H1 (cell line): ENCODE measurements around the gene TMOD4. TPM values are rescaled to one million over a fixed set of nuclear protein-coding genes. Genes with fewer than 3 reads are reported as not detected.

ENCODE experiments used
- ATF2 ChIP-seq: IDR thresholded peaks from 2 replicates; pipeline ENCODE4 v1.6.1; 2012; ENCODE audit warnings: low read length, inconsistent platforms
- CHD1 ChIP-seq: IDR thresholded peaks from 2 replicates; pipeline ENCODE4 v1.6.1; 2012; ENCODE audit warnings: low read depth, low read length, improper control_type of control experiment
- CREB1 ChIP-seq: IDR thresholded peaks from 2 replicates; pipeline ENCODE4 v1.6.1; 2012; ENCODE audit warnings: inconsistent platforms
- EP300 ChIP-seq, 2 experiments: IDR thresholded peaks; 1 replicate in 1 of 2; 2 replicates in 1 of 2; pipeline ENCODE4 v1.6.1; 2011 to 2012; ENCODE audit warnings: low read depth in 2 of 2, low read length in 2 of 2, mild to moderate bottlenecking in 2 of 2, borderline replicate concordance in 1 of 2, inconsistent platforms in 1 of 2, moderate library complexity in 1 of 2
- KDM4A ChIP-seq: IDR thresholded peaks from one replicate; pipeline ENCODE4 v1.7.1; 2012; ENCODE audit warnings: low read depth, mild to moderate bottlenecking, moderate library complexity, low read length, inconsistent platforms; ENCODE audit not compliant: severe bottlenecking
- KDM5A ChIP-seq: fragments of 200-600 bp; IDR thresholded peaks from 2 replicates; pipeline ENCODE4 v1.7.1; 2012; ENCODE audit warnings: mild to moderate bottlenecking, low read length, inconsistent platforms, mixed read lengths
- PHF8 ChIP-seq: fragments of 200-600 bp; sonication (generic); conservative IDR thresholded peaks from 2 replicates; pipeline ENCODE4 v1.7.1; 2012; ENCODE audit warnings: low read depth, mild to moderate bottlenecking, inconsistent platforms, low read length, moderate library complexity
- SIN3A ChIP-seq, 2 experiments: IDR thresholded peaks in 1 of 2; conservative IDR thresholded peaks in 1 of 2; 2 replicates each; pipeline ENCODE4 v1.6.1; 2011 to 2012; ENCODE audit warnings: low read length in 2 of 2, improper control_type of control experiment in 1 of 2, low read depth in 1 of 2, mild to moderate bottlenecking in 1 of 2
- SIRT6 ChIP-seq: IDR thresholded peaks from one replicate; pipeline ENCODE4 v1.7.1; 2012; ENCODE audit warnings: low read length, inconsistent platforms
- TAF7 ChIP-seq: optimal IDR thresholded peaks from 2 replicates; pipeline ENCODE3; 2011; ENCODE audit warnings: low read depth, mild to moderate bottlenecking, inconsistent platforms, low read length, moderate library complexity, borderline replicate concordance
- polyA plus RNA-seq, 7 experiments: library from polyadenylated mRNA; depleted of rRNA in 3 of 7; stranded (reverse) in 5 of 7; unstranded in 2 of 7; fragments of >200 nt in 5 of 7; fragments of 200-250 nt in 2 of 7; gene quantifications; 1 replicate in 5 of 7; 2 replicates in 1 of 7; 4 replicates in 1 of 7; pipeline versions ENCODE4 v1.2.1 to v1.2.3, GENCODE V29; 2011 to 2013; ENCODE audit warnings: missing spikeins in 2 of 7, mixed read lengths in 2 of 7
- total RNA-seq: library from RNA; stranded (reverse); fragmentation: NEBNext Ultra II Directional; extraction: Animal tissue kit (Norgen Biotek cat#: 25700); gene quantifications from 2 replicates; pipeline ENCODE4 v1.2.1, GENCODE V29; 2021
- TF ChIP-seq, protein P1 (sequence below): IDR thresholded peaks from 2 replicates; pipeline ENCODE4 v1.6.1; 2011; ENCODE audit warnings: low read length, improper control_type of control experiment

Gene TMOD4
- total and polyA plus RNA-seq, 2 of the 8 experiments (the other 6 are each of a cell fraction or from before 2014, with no cell fraction given), result 0.42 TPM; not detected in 1

- TF ChIP-seq ATF2, result no peak
- no peak for TF ChIP-seq SIRT6
- TF ChIP-seq KDM5A, result no peak
- TF ChIP-seq, protein P1, sequence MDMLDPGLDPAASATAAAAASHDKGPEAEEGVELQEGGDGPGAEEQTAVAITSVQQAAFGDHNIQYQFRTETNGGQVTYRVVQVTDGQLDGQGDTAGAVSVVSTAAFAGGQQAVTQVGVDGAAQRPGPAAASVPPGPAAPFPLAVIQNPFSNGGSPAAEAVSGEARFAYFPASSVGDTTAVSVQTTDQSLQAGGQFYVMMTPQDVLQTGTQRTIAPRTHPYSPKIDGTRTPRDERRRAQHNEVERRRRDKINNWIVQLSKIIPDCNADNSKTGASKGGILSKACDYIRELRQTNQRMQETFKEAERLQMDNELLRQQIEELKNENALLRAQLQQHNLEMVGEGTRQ, result no peak
- peak; percentile 28 for TF ChIP-seq TAF7
- TF ChIP-seq PHF8, result peak; percentile 34; the same call in 1 of the 2 replicates
- no peak for TF ChIP-seq KDM4A
- TF ChIP-seq SIN3A (conservative IDR thresholded peaks at IDR 0.05 in 1 of 2, IDR thresholded peaks at IDR 0.05 in 1 of 2; ENCODE audit: low read depth in 1 of 2, low read length in 2 of 2), result 0 out of 4 replicates have a peak, but pooled peaks have one; percentile 57 to 60
- no peak for TF ChIP-seq CHD1
- TF ChIP-seq CREB1, result no peak
- no peak for TF ChIP-seq EP300 (IDR thresholded peaks at IDR 0.05; ENCODE audit: borderline replicate concordance in 1 of 2, low read depth in 2 of 2, low read length in 2 of 2)
These were observed 29.2 kb downstream of the TMOD4 start, which contains the start of gene SEMA6C (continued) for GRCh38 chr1:151146412-151147131.
